Measurements from ENCODE around the gene HLA-DMB. TPM values are rescaled to one million over a fixed set of nuclear protein-coding genes. Genes with fewer than 3 reads are reported as not detected.

The HLA-DMB gene
- total and polyA plus RNA-seq, 2 donors (not counting 1 experiment from before 2014, with no cell fraction given) = 0.28 to 0.83 TPM

GRCh38 chr6:32936239-32937152 is 4.3 kb downstream of the HLA-DMB start:
- no peak overlapping the region for H3K4me2 ChIP-seq (ENCODE audit: extremely low read depth, insufficient read depth, low read length)
- H3K27me3 ChIP-seq (ENCODE audit: control insufficient read depth, insufficient read depth, low read length) = peaks cover 26% of the 10 kb centered on the region
- DNase-seq (ENCODE audit: low read depth in 2 of 2) = no peak
- no peaks in the 10 kb centered on the region for H3K4me1 ChIP-seq (ENCODE audit: control insufficient read depth, extremely low read depth, insufficient read depth, low read length)
- H3K36me3 ChIP-seq (ENCODE audit: control insufficient read depth, insufficient read depth, low read length) = no peaks in the 10 kb centered on the region
- H3K4me3 ChIP-seq (replicated peaks in 1 of 4; ENCODE audit: control extremely low read depth in 1 of 4, insufficient read depth in 1 of 4, low read depth in 3 of 4, low read length in 4 of 4) = no peak overlapping the region
- TF ChIP-seq EZH2 (IDR thresholded peaks at IDR 0.05; ENCODE audit: low read length, missing control alignments) = no peak
- TF ChIP-seq, protein P1, sequence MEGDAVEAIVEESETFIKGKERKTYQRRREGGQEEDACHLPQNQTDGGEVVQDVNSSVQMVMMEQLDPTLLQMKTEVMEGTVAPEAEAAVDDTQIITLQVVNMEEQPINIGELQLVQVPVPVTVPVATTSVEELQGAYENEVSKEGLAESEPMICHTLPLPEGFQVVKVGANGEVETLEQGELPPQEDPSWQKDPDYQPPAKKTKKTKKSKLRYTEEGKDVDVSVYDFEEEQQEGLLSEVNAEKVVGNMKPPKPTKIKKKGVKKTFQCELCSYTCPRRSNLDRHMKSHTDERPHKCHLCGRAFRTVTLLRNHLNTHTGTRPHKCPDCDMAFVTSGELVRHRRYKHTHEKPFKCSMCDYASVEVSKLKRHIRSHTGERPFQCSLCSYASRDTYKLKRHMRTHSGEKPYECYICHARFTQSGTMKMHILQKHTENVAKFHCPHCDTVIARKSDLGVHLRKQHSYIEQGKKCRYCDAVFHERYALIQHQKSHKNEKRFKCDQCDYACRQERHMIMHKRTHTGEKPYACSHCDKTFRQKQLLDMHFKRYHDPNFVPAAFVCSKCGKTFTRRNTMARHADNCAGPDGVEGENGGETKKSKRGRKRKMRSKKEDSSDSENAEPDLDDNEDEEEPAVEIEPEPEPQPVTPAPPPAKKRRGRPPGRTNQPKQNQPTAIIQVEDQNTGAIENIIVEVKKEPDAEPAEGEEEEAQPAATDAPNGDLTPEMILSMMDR (conservative IDR thresholded peaks at IDR 0.05 in 1 of 2, IDR thresholded peaks at IDR 0.05 in 1 of 2; ENCODE audit: low read depth in 1 of 2, low read length in 2 of 2) = no peak
- H3K27ac ChIP-seq (ENCODE audit: insufficient read depth, low read length) = no peak overlapping the region
- no peaks in the 10 kb centered on the region for H4K20me1 ChIP-seq (ENCODE audit: control insufficient read depth, extremely low read depth, insufficient read depth, low read length)
- no peak overlapping the region for H2AFZ ChIP-seq (ENCODE audit: low read length)
- no peak overlapping the region for H3K9ac ChIP-seq (ENCODE audit: insufficient read depth, low read length)
- no peaks in the 10 kb centered on the region for H3K9me3 ChIP-seq (ENCODE audit: control insufficient read depth, insufficient read depth, low read depth, low read length)
- H3K79me2 ChIP-seq (ENCODE audit: control insufficient read depth, insufficient read depth, low read length) = no peaks in the 10 kb centered on the region

GRCh38 chr6:32935551-32936238 is 5.1 kb downstream of the HLA-DMB start:
- no peak overlapping the region for H3K27ac ChIP-seq (ENCODE audit: insufficient read depth, low read length)
- TF ChIP-seq EZH2 (IDR thresholded peaks at IDR 0.05; ENCODE audit: low read length, missing control alignments) = no peak
- TF ChIP-seq, protein P1 (conservative IDR thresholded peaks at IDR 0.05 in 1 of 2, IDR thresholded peaks at IDR 0.05 in 1 of 2; ENCODE audit: low read depth in 1 of 2, low read length in 2 of 2) = no peak
- H3K27me3 ChIP-seq (ENCODE audit: control insufficient read depth, insufficient read depth, low read length) = peaks cover 26% of the 10 kb centered on the region
- H3K4me2 ChIP-seq (ENCODE audit: extremely low read depth, insufficient read depth, low read length) = no peak overlapping the region
- H3K9ac ChIP-seq (ENCODE audit: insufficient read depth, low read length) = no peak overlapping the region
- H4K20me1 ChIP-seq (ENCODE audit: control insufficient read depth, extremely low read depth, insufficient read depth, low read length) = no peaks in the 10 kb centered on the region
- H3K4me1 ChIP-seq (ENCODE audit: control insufficient read depth, extremely low read depth, insufficient read depth, low read length) = no peaks in the 10 kb centered on the region
- H2AFZ ChIP-seq (ENCODE audit: low read length) = no peak overlapping the region
- H3K36me3 ChIP-seq (ENCODE audit: control insufficient read depth, insufficient read depth, low read length) = no peaks in the 10 kb centered on the region
- no peaks in the 10 kb centered on the region for H3K9me3 ChIP-seq (ENCODE audit: control insufficient read depth, insufficient read depth, low read depth, low read length)
- no peaks in the 10 kb centered on the region for H3K79me2 ChIP-seq (ENCODE audit: control insufficient read depth, insufficient read depth, low read length)
- no peak for DNase-seq (ENCODE audit: low read depth in 2 of 2)
- no peak overlapping the region for H3K4me3 ChIP-seq (replicated peaks in 1 of 4; ENCODE audit: control extremely low read depth in 1 of 4, insufficient read depth in 1 of 4, low read depth in 3 of 4, low read length in 4 of 4)

- Histone ChIP-seq H3K27me3 (ENCODE audit: control insufficient read depth, insufficient read depth, low read length) (peaks cover 26% of the 10 kb centered on the region), H3K36me3 (ENCODE audit: control insufficient read depth, insufficient read depth, low read length) (no peaks in the 10 kb centered on the region), H3K4me2 (ENCODE audit: extremely low read depth, insufficient read depth, low read length) (no peak overlapping the region), H3K4me1 (ENCODE audit: control insufficient read depth, extremely low read depth, insufficient read depth, low read length) (no peaks in the 10 kb centered on the region), H3K79me2 (ENCODE audit: control insufficient read depth, insufficient read depth, low read length) (no peaks in the 10 kb centered on the region), H3K9ac (ENCODE audit: insufficient read depth, low read length) (no peak overlapping the region), H3K9me3 (ENCODE audit: control insufficient read depth, insufficient read depth, low read depth, low read length) (no peaks in the 10 kb centered on the region), H2AFZ (ENCODE audit: low read length) (no peak overlapping the region), H3K27ac (ENCODE audit: insufficient read depth, low read length) (no peak overlapping the region), H4K20me1 (ENCODE audit: control insufficient read depth, extremely low read depth, insufficient read depth, low read length) (no peaks in the 10 kb centered on the region), H3K4me3 (replicated peaks in 1 of 4; ENCODE audit: control extremely low read depth in 1 of 4, insufficient read depth in 1 of 4, low read depth in 3 of 4, low read length in 4 of 4) (no peak overlapping the region)
- TF ChIP-seq, protein P1 (conservative IDR thresholded peaks at IDR 0.05 in 1 of 2, IDR thresholded peaks at IDR 0.05 in 1 of 2; ENCODE audit: low read depth in 1 of 2, low read length in 2 of 2) = peak; percentile 77 to 84
- no peak for TF ChIP-seq EZH2 (IDR thresholded peaks at IDR 0.05; ENCODE audit: low read length, missing control alignments)
- peak; percentile 58 to 82 for DNase-seq (ENCODE audit: low read depth in 2 of 2)
These were observed 7.2 kb downstream of the HLA-DMB start for GRCh38 chr6:32933661-32934085.

All from fibroblast of lung (primary cell).